Osteoblast (primary cell): ENCODE results near the gene HEBP1. TPM values are rescaled to one million over a fixed set of nuclear protein-coding genes. Genes with fewer than 3 reads are reported as not detected.

Source experiments
- DNase-seq: peaks from one replicate; pipeline ENCODE4 v3.0.0; 2011; ENCODE audit warnings: low spot score, mixed read lengths; ENCODE audit not compliant: insufficient read length; ENCODE audit errors: missing footprints
- H2AFZ ChIP-seq: 2 replicates; pipeline ENCODE4 v1.6.0; 2011; ENCODE audit warnings: mild to moderate bottlenecking, low read length
- H3K27ac ChIP-seq: 2 replicates; pipeline ENCODE4 v1.5.1; 2011; ENCODE audit warnings: mild to moderate bottlenecking, low read depth, low read length, moderate library complexity
- H3K27me3 ChIP-seq: 2 replicates; pipeline ENCODE4 v1.6.0; 2012; ENCODE audit warnings: mild to moderate bottlenecking, control low read depth, inconsistent platforms, low read length, moderate library complexity; ENCODE audit not compliant: insufficient read depth
- H3K36me3 ChIP-seq: 2 replicates; pipeline ENCODE4 v1.5.1; 2011; ENCODE audit warnings: mild to moderate bottlenecking, low read length, control low read depth, moderate library complexity; ENCODE audit not compliant: insufficient read depth
- H3K4me1 ChIP-seq: 2 replicates; pipeline ENCODE4 v1.5.1; 2011; ENCODE audit warnings: mild to moderate bottlenecking, low read length, control low read depth, moderate library complexity; ENCODE audit not compliant: insufficient read depth
- H3K4me2 ChIP-seq: 2 replicates; pipeline ENCODE4 v1.6.0; 2011; ENCODE audit warnings: mild to moderate bottlenecking, low read length; ENCODE audit not compliant: insufficient read depth
- H3K4me3 ChIP-seq: fragments of 200-600 bp; sonication (generic); 3 replicates; pipeline ENCODE4 v1.5.1; 2012; ENCODE audit warnings: mild to moderate bottlenecking, low read length, inconsistent platforms; ENCODE audit not compliant: insufficient read depth
- H3K79me2 ChIP-seq: 2 replicates; pipeline ENCODE4 v1.6.0; 2012; ENCODE audit warnings: mild to moderate bottlenecking, low read length, control low read depth, inconsistent platforms; ENCODE audit not compliant: insufficient read depth
- H3K9me3 ChIP-seq: 2 replicates; pipeline ENCODE4 v1.5.1; 2011; ENCODE audit warnings: low read depth, low read length, control low read depth
- H4K20me1 ChIP-seq: 2 replicates; pipeline ENCODE4 v1.6.0; 2012; ENCODE audit warnings: mild to moderate bottlenecking, low read length, control low read depth; ENCODE audit not compliant: insufficient read depth
- CTCF ChIP-seq: IDR thresholded peaks from 2 replicates; pipeline ENCODE4 v1.5.1; 2011; ENCODE audit warnings: mild to moderate bottlenecking, low read depth, low read length, moderate library complexity; ENCODE audit errors: extremely low read depth
- total RNA-seq: library from RNA; depleted of rRNA; stranded (reverse); fragments of >200 nt; gene quantifications from 2 replicates; pipeline ENCODE4 v1.2.3, GENCODE V29; 2012

Gene HEBP1
- total RNA-seq, 1 donor, result 16.6 TPM

DNA sequence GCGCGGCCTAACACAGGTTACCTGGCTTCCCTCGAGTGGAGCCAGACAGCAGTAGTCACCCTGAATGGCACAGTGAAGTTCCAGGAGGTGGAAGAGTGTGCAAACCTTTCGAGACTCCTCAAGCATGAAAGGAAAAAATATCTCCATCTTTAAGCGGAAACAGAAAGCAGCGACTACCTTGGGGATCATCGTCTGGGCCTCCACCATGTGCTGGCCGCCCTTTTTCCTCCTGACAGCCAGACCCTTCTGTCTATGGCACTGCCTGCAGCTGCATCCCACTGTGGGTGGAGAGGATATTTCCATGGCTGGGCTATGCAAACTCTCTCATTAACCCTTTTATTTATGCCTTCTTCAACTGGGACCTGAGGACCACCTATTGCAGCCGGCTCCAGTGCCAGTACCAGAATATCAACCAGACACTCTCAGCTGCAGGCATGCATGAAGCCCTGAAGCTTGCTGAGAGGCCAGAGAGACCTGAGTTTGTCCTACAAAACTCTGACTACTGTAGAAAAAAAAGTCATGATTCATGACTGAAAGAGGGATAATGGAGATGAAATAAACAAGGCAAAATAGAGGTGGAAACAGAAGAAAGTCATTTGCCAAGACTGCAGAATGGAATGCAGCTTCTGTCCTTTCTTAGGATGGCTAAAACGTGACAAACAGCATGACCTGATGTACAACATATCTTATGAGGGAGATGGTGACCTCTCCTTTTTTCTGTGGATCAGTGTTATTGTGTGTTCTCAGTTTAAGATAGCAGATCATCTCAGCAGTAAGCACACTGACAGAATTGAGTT lies 2.4 kb upstream of the HEBP1 start:
- H3K4me2 ChIP-seq, result peak overlapping the region; percentile 94
- no peak for TF ChIP-seq CTCF
- H3K4me1 ChIP-seq, result peaks cover 32% of the 10 kb centered on the region
- no peaks in the 10 kb centered on the region for H3K36me3 ChIP-seq
- no peak overlapping the region for H3K27ac ChIP-seq
- peak overlapping the region; percentile 84 for H3K4me3 ChIP-seq
- peak; percentile 42 for DNase-seq
- H4K20me1 ChIP-seq, result peaks cover 14% of the 10 kb centered on the region
- no peak overlapping the region for H2AFZ ChIP-seq
- H3K9me3 ChIP-seq, result no peaks in the 10 kb centered on the region
- H3K27me3 ChIP-seq, result no peaks in the 10 kb centered on the region
- peaks cover 46% of the 10 kb centered on the region for H3K79me2 ChIP-seq

- no peak for TF ChIP-seq CTCF
- H3K4me3 ChIP-seq, result peak overlapping the region; percentile 84
- H3K4me2 ChIP-seq, result peak overlapping the region; percentile 94
- H4K20me1 ChIP-seq, result peaks cover 18% of the 10 kb centered on the region
- peak overlapping the region; percentile 66 for H3K27ac ChIP-seq
- H3K4me1 ChIP-seq, result peaks cover 34% of the 10 kb centered on the region
- DNase-seq, result no peak
- no peaks in the 10 kb centered on the region for H3K9me3 ChIP-seq
- H3K79me2 ChIP-seq, result peaks cover 54% of the 10 kb centered on the region
- H2AFZ ChIP-seq, result peak overlapping the region; percentile 85
- H3K36me3 ChIP-seq, result no peaks in the 10 kb centered on the region
- no peaks in the 10 kb centered on the region for H3K27me3 ChIP-seq
Measured at GRCh38 chr12:13001775-13002040, 1.6 kb upstream of the HEBP1 start.

GRCh38 chr12:13000925-13001774 lies 1.1 kb upstream of the HEBP1 start:
- peaks cover 18% of the 10 kb centered on the region for H4K20me1 ChIP-seq
- peak; percentile 17 for TF ChIP-seq CTCF
- no peaks in the 10 kb centered on the region for H3K36me3 ChIP-seq
- peaks cover 60% of the 10 kb centered on the region for H3K79me2 ChIP-seq
- H3K9me3 ChIP-seq, result no peaks in the 10 kb centered on the region
- H3K27ac ChIP-seq, result peak overlapping the region; percentile 78
- H3K4me1 ChIP-seq, result peaks cover 34% of the 10 kb centered on the region
- peak overlapping the region; percentile 84 for H3K4me3 ChIP-seq
- peak; percentile 96 for DNase-seq
- peak overlapping the region; percentile 94 for H3K4me2 ChIP-seq
- H2AFZ ChIP-seq, result peak overlapping the region; percentile 85
- H3K27me3 ChIP-seq, result no peaks in the 10 kb centered on the region

- Histone ChIP-seq H3K9me3 (no peaks in the 10 kb centered on the region), H3K79me2 (peaks cover 66% of the 10 kb centered on the region), H3K27ac (peak overlapping the region; percentile 78)
Measured at GRCh38 chr12:13000616-13000924, 505 bp upstream of the HEBP1 start.

More at GRCh38 chr12:13000616-13000924, 505 bp upstream of the HEBP1 start:
- Histone ChIP-seq H3K4me1 (peaks cover 34% of the 10 kb centered on the region), H4K20me1 (peaks cover 21% of the 10 kb centered on the region), H3K36me3 (no peaks in the 10 kb centered on the region), H3K4me2 (peak overlapping the region; percentile 94), H2AFZ (peak overlapping the region; percentile 72), H3K27me3 (no peaks in the 10 kb centered on the region), H3K4me3 (peak overlapping the region; percentile 84)
- DNase-seq, result peak; percentile 86
- TF ChIP-seq CTCF, result no peak
